ENCODE measurements around the gene FCHSD2.

The FCHSD2 gene

DNA sequence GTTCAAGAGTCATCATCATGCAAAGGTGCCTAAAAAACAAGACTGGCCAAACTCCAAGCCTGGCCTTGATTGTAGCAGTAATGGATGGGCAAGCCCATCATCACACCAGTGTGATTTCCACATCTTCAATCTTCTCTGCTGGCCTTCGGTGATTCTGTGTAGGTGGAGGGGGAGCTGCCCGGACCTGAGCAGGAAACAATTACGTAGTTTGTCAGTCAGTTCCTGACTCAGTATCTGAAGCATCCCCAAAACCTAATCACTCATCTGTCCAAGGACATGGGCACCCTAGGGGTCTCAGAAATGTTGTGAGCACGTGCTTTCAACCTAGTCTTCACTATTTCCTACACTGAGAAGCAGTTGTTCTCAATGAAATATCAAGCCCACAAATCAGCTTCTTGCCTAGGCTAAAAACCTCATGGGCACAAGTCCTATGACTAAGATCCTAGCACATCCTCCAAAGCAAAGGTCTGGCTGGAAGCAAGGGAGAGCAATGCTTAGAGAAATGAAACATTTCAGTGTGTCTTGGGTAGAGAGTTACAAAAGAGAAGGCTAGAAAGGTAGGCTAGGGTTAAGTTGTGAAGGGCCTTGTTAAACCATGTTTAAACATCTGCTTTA lies 303.3 kb downstream of the FCHSD2 start:
- TF ChIP-seq, protein P1, sequence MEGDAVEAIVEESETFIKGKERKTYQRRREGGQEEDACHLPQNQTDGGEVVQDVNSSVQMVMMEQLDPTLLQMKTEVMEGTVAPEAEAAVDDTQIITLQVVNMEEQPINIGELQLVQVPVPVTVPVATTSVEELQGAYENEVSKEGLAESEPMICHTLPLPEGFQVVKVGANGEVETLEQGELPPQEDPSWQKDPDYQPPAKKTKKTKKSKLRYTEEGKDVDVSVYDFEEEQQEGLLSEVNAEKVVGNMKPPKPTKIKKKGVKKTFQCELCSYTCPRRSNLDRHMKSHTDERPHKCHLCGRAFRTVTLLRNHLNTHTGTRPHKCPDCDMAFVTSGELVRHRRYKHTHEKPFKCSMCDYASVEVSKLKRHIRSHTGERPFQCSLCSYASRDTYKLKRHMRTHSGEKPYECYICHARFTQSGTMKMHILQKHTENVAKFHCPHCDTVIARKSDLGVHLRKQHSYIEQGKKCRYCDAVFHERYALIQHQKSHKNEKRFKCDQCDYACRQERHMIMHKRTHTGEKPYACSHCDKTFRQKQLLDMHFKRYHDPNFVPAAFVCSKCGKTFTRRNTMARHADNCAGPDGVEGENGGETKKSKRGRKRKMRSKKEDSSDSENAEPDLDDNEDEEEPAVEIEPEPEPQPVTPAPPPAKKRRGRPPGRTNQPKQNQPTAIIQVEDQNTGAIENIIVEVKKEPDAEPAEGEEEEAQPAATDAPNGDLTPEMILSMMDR (IDR thresholded peaks at IDR 0.05; ENCODE audit: control insufficient read depth, extremely low read depth, insufficient read depth), result no peak
- no peak overlapping the region for H3K4me3 ChIP-seq (ENCODE audit: low read depth, low read length)
- no peak for DNase-seq (ENCODE audit: low read depth)

DNA sequence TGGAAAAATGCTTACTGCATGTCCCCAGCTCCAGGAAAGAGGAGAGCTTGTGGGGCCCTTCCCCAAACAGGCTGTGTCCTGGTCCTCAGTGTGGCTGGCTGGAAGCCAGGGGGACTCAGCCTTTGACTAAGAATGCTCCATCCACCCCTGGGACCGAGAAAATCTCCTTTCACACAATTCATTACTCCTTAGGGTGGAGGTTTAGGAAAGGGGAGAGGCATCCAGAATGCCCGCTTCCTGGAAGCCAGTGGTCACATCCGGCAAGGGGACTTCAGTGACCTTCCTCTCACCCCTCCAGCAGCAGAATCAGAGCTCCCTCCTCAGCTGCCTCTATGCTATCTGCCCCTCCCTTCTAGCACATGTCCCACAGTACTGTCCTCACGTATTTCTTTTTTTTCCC lies 306.0 kb downstream of the FCHSD2 start:
- TF ChIP-seq, protein P1 (IDR thresholded peaks at IDR 0.05; ENCODE audit: control insufficient read depth, extremely low read depth, insufficient read depth), result no peak
- DNase-seq (ENCODE audit: low read depth), result no peak

DNA sequence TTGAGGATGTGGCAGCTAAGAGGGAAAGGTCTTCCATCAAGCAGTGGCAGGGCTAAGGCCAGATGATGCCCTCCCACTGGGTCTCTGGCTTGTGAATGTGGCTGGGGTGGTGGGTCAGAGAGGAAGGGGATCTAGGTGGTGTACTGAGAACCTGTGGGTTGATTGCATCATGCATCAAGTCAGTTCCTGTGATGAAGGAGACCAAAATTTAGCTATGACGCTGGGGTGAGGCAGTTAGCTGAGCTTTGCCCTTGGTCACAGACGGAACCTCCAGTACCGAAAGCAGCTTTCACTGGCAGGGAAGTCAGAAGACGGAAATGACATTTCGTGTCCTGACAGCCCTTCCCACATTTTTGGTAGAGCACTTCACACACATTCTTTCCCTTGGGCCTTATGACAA lies 307.2 kb downstream of the FCHSD2 start:
- TF ChIP-seq, protein P1 (IDR thresholded peaks at IDR 0.05; ENCODE audit: control insufficient read depth, extremely low read depth, insufficient read depth), result no peak

More for the DNA sequence above, 306.0 kb downstream of the FCHSD2 start:
- H3K4me3 ChIP-seq (ENCODE audit: low read depth, low read length), result no peak overlapping the region

DNA sequence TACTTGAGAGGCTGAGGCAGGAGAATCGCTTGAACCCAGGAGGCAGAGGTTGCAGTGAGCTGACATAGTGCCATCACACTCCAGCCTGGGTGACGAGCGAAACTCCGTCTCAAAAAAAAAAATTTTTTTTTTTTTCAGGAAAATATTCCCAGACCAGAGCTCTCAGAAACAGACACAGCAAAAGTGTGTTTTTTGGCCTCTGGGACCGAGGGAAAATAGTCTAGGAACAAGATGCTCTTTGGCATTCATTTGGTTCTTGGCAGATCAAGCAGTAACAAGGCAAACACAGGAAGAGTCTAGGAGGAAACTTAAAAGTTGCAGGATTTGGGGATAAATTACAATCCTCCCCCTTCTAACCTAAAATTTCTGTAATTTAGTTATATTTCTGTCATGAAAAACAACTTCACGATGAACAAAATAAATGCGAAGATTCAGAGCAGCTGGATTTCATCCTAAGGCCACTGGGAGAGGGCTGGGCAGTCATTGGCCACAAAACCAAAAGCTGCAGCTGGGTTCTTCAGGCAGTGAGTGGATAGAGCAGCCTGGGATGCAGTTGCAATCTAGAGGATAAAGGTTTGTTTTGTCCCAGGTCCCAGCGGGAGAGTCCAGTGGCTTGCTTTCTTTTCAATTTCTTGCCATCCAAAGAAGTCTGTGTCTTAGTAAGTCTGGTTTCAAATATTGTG lies 308.2 kb downstream of the FCHSD2 start:
- TF ChIP-seq, protein P1 (IDR thresholded peaks at IDR 0.05; ENCODE audit: control insufficient read depth, extremely low read depth, insufficient read depth), result no peak
- DNase-seq (ENCODE audit: low read depth), result peak; percentile 27
- no peak overlapping the region for H3K4me3 ChIP-seq (ENCODE audit: low read depth, low read length)

More for the DNA sequence above, 307.2 kb downstream of the FCHSD2 start:
- no peak overlapping the region for H3K4me3 ChIP-seq (ENCODE audit: low read depth, low read length)
- no peak for DNase-seq (ENCODE audit: low read depth)

DNA sequence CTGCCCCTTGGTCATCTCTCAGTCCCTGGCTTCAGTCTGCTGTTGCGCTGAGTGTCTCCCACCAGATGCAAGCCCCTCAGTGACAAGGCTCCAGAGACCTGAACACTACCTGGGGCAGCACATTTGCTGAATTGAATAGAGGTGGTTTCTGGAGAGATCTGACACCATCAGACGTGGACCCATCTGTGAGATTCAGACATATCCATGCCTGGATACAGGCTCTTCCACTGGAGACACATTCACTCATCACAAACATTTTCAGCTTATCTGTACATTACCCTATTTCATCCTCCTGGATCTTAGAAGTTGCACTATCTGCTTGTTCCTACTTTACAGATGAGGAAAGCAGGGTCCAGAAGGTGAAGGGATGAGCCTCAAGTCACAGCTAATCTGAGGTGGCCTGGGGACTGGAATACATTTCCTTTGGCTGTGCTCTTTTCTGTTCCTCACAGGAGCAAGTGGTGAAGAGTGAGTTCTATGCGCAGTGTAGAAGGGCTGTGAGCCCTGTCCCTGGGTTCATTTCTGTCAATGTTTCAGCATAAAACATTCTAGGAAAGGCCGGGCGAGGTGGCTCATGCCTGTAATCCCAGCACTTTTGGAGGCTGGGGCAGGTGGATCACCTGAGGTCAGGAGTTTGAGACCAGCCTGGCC lies 308.9 kb downstream of the FCHSD2 start:
- TF ChIP-seq, protein P1 (IDR thresholded peaks at IDR 0.05; ENCODE audit: control insufficient read depth, extremely low read depth, insufficient read depth), result no peak
- H3K4me3 ChIP-seq (ENCODE audit: low read depth, low read length), result no peak overlapping the region
- DNase-seq (ENCODE audit: low read depth), result no peak

DNA sequence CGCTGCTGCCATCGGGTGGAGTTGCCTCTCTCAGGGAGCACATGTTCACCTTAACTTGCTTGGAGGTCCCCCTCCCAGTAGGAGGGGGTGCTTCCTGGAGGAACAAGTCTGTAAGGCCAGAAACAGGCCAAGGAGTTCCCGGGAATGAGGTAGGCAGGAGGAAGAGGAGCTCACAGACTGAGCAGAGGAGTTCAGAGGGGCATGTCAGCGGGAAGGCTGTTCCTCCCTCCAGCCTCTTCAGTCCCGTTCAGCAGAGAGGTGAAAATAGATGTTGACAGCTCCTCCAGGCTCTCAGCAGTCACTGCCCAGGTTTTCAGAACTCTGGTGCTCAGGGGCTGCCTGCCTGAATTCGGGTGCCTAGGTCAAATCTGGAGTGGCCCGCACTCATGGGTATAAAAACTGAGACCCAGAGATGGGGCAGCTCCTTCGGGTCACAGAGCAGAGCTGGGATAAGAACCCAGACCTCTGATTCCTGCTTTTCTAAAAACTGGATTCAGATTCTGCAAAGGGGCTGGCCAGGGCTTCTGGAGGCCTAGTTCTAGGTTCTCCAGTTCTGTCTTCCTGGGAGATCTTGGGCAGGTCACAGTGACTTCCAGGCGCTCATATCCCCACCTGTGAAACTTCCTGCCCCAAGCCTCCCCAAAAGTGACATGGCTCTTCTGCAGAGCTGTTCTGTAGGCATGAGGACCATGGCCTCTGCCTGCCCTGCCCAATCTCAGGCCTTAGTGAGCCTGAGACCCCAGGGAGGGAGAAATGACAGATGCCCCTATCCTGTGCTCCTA lies 309.6 kb downstream of the FCHSD2 start:
- DNase-seq (ENCODE audit: low read depth), result no peak
- TF ChIP-seq, protein P1 (IDR thresholded peaks at IDR 0.05; ENCODE audit: control insufficient read depth, extremely low read depth, insufficient read depth), result no peak
- H3K4me3 ChIP-seq (ENCODE audit: low read depth, low read length), result no peak overlapping the region

All from LNCaP clone FGC (cell line).